Activated gamma-delta T cell (primary cell): ENCODE measurements around the gene BST2.

Source experiments
- DNase-seq: peaks from one replicate; lab custom pipeline; 2025; lab: John Stamatoyannopoulos, UW

The BST2 gene

DNA sequence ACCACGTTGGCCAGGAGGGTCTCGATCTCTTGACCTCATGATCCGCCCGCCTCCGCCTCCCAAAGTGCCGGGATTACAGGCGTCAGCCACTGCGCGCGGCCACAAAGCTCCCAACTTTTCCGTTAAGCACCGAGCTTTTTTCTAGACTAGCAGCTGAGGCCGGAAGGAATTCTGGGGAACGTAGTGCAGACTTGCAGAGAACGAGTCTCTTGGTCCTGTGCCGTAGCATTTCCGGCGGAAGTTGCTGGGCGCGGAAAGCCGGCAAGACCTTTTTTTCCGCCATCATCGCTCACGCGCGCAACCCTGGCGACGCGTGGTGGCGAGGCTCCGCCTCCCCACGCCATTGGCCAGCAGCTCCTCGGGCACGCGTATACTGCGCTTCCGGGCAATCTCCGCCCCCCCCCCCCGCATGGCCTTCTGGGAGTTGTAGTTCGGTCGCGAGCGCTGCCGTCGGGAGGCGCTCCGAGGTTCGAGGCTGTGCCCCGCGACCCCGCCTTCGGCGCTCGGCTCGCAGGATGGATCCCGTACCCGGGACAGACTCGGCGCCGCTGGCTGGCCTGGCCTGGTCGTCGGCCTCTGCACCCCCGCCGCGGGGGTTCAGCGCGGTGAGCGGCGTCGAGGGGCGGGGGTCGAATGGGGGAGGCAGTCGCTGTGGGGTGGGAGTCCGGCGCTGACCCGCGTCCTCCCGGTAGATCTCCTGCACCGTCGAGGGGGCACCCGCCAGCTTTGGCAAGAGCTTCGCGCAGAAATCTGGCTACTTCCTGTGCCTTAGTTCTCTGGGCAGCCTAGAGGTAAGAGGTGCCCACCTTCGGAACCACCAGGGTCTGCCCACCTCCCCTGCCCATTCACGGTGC lies 14.4 kb upstream of the BST2 start, which contains the start of gene MVB12A:
Gene MVB12A (plus strand): TSS at position 427 of the 854 bp plus-strand sequence. CDS start 89 bp downstream, at position 516.
- peak; percentile 90 for DNase-seq

GRCh38 chr19:17419154-17419620 lies 13.8 kb upstream of the BST2 start:
- no peak for DNase-seq

DNA sequence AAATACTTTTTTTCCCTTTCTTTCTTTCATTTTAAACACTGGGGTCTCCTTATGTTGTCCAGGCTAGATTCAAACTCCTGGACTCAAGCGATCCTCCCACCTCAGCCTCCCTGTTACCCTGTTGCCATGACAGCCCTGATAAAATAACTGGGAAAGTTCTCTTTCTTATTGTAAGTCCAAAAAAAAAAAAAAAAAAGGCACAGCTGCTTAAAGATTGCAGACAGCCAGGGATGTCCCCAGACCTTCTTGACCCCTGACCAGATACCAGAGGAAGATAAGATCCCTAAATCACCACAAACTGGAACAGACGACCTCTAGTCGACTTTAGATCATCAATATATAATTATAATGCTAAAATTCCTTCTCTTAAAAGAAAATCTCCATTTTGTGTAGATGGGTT lies 13.3 kb upstream of the BST2 start:
- no peak for DNase-seq

- DNase-seq: no peak
Measured at GRCh38 chr19:17415121-17415520, 9.7 kb upstream of the BST2 start.

DNA sequence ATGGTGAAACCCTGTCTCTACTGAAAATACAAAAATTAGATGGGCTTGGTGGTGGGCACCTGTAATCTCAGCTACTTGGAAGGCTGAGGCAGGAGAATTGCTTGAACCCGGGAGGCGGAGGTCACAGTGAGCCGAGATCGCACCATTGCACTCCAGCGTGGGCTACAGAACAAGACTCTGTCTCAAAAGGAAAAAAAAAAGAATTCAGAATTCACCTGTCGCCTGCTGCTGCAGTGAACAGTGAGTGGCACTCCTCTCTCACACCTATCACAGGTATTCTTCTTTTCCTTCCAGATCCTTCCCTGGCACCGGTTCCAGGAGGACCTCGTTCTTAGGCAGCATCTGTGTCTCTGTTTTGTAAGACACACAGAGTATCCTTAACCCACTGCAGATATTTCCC lies 8.7 kb upstream of the BST2 start:
- DNase-seq: no peak

GRCh38 chr19:17411801-17412200 lies 6.4 kb upstream of the BST2 start:
- DNase-seq: no peak

- DNase-seq: no peak
Measured at GRCh38 chr19:17409990-17410389, 4.6 kb upstream of the BST2 start.

DNA sequence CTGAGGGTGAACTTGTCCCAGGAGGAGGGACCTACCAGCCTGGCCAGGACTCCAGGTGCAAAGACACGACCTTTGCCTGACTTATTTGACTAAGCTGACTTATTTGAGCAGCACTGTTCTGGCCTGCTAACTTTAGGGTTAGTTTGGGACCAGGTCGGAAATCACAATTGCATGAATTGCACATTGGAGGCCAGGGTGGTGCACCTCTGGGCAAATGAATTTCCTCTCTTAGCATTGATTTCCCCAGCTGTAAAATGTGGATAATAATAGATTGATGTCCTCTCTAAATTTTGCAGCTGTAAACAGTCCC lies 1.4 kb upstream of the BST2 start:
- no peak for DNase-seq

- no peak for DNase-seq
Measured at GRCh38 chr19:17406046-17406886, 836 bp upstream of the BST2 start.

DNA sequence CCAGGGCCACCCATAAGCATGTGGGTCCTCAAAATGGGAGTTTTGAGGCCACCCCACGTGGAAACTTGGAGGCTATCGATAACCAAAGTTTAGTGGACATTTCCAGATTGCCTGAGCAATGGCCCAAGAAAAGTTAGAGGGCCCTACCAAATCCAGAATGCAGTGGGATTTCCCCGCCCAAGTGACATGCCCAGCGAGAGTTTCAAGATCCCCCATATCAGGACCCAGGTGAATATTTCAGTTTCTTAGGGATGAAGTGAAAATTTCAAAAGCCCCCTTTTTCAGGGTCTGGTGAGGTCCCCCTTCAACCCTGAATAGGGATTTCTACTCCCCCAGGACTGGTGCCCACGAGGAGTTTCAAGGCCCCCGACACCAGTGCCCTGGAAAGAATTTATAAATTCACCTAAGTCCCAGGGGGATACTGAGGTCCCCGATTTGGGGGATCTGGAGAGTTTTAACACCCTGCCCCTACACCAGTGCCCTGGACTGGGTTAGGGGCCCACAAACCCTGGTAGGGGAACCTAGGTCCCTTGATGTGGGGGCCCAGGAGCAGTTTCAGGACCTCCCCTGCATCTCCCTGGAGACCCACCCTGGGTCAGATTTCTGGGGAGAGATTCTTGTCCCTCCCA lies 695 bp downstream of the BST2 start:
- no peak for DNase-seq

GRCh38 chr19:17404015-17404414 lies 1.4 kb downstream of the BST2 start:
- no peak for DNase-seq

DNA sequence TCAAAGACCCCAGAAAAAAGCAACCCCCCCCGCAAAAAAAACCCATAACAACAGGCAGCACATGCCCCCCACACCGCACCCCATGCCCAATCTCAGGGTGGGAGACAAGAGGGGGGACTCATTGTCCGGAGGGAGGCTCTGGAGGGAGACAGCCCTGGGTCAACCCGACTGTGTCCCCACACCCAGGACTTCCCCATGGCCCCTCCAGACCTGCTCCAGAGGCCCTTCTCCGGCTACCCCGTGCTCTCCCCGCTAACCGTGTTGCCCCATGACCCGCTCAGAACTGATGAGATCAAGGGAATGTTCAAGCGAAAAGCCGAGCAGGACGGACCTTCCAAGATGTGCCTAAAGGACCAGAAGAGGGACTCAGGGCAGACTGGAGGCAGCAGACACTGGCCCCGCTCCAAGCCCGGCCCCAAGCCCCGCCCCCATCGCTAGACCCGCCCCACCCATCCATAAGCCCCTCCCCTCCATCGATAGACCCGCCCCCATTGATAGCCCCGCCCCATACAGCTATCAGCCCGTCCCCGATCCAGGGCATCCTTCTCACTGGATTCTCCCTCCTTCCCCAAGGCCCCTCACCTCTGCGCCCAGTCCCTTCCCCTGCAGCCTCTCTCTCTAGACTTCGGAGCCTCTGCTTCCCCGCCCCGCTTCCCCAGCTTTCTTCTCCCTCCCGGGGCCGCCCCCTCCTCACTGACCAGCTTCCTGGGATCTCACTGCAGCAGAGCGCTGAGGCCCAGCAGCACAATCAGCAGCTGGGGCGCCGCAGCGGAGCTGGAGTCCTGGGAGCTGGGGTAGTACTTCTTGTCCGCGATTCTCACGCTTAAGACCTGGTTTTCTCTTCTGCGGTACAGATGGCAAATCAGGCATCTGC lies 2.2 kb downstream of the BST2 start:
- DNase-seq: no peak

DNA sequence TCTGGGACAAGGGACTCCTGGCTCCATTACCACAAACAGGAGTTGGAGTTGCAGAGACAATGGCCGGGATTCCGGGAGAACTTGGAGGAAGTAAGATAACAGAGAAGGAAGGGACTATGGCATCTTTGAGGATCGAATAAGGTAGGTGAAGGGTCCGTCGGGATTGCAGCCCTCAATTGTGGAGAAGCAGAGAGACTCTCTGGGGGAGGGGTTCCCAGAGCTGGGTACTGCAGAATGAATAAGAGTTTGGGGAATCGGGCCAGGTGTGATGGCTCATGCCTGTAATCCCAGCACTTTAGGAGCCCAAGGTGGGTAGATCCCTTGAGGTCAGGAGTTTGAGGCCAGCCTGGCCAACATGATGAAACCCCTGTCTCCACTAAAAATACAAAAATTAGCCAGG lies 3.8 kb downstream of the BST2 start:
- DNase-seq: no peak

DNA sequence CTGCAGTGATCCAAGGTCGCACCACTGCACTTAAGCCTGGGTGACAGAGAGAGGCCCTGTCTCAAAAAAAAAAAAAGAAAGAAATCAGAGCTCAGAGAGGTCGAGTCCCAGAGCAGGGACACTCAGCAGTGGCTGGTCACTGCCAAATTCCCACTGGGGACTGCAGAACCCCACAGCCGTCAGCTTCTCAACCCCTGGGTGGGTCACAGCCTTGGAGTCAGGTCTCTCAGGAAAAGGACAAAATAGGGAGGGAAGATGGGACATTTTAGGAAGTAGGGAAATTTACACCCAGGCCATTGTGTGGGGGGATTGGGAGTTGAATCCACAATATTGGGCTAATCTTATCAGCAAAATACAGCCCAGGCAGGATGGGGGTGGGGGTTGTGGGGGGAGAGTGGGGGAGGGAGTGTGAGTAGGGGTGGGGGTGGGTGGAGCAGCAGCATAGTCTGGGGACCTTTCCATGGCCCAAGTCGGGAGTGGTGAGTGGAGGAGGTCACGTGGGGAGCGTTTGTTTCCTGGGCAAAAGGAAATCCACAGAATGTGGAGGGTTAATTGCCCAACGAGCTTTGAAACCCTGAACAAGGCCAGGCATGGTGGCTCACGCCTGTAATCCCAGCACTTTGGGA lies 6.4 kb downstream of the BST2 start:
- DNase-seq: no peak

- no peak for DNase-seq
Measured at GRCh38 chr19:17394891-17395415, 10.5 kb downstream of the BST2 start.

DNA sequence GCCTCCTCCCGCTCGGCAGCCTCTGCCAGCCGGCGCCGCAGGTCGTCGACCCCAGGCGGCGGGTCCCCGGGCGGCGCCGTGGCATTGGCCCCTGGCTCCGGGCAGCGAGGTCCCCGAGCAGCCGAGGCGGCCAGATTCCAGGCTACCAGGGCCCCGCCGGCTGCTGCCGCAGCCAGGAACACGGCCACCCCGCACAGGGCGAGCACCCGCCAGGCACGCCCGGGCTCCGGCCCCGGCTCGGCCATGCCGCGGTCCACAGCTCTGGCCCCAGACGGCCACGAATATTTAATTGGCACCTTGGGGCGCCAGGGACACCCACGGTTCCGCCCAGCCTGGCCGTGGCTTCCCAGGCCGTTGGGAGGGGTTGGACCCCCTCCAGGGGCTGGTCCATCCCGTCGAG lies 11.5 kb downstream of the BST2 start, which contains the start of gene CCDC194:
Gene CCDC194 (minus strand): TSS at position 283 of the 400 bp plus-strand sequence. CDS start 38 bp downstream, at position 245.
- DNase-seq: no peak

- no peak for DNase-seq
Measured at GRCh38 chr19:17393002-17393401, 12.4 kb downstream of the BST2 start.

DNA sequence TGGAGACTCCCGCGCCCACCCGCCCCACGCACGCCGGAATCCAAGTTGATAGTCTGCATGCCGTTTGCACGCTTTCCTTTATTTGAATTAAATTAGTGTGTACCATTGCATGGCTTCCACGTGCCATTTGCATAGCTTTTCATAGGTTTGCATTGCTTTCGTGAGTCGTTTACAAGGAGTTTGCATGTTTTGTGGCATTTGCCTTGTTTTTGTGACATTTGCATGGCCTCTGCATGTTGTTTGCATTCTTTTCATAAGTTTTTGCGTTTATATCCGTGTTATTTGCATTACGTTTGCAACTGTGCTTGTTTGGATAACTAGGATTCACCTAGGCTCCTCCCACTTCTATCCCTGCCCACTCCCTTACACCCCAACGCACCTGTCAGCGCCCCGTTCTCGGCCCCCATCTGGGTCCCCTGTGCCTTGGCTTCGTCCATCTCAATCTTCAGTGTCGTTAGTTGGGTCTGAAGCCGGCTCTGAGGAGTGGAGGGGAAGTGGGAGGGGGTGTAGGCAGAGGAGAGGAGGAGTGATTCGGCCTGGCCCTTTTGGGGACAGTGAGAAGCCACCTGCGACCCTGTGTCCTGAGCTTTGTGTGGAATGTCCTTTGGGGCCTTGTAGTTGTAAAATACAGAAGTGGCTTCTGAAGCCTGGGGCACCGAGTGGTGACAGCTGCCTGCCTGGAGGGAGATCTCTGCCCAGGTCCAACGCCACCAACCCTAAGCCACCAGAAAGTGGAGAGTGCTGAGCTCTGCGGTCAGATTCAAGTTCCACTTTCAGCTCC lies 13.9 kb downstream of the BST2 start:
- no peak for DNase-seq

GRCh38 chr19:17390665-17391370 lies 14.6 kb downstream of the BST2 start:
- peak; percentile 81 for DNase-seq
